Right kidney (tissue), 1 donor: ENCODE data around the gene MRPL51.
"Not testable (repeated sequence)": the region's sequence is repeated elsewhere in the genome, so short reads cannot be mapped to it uniquely, and the experiment has no call there.

Source experiments
- DNase-seq: peaks from one replicate; pipeline ENCODE4 v3.0.0-alpha.2; 2016

Gene MRPL51

DNA sequence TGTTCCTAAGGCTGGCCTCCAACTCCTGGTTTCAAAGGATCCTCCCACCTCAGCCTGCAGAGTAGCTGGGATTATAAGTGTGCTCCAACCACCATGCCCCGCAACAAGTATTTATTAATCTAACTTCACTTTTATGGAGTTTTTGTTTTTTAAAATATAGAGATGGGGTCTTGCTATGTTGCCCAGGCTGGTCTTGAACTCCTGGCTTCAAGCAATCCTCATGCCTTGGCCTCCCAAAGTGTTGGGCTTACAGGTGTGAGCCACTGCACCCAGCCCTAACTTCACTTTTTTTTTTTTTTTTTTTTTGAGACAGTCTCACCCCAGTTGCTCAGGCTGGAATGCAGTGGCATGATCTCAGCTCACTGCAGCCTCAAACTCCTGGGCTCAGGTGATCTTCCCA is 2.4 kb downstream of the MRPL51 start:
- not testable (repeated sequence) for DNase-seq

- no peak for DNase-seq
These were observed 3.6 kb downstream of the MRPL51 start for GRCh38 chr12:6489449-6489848.

DNA sequence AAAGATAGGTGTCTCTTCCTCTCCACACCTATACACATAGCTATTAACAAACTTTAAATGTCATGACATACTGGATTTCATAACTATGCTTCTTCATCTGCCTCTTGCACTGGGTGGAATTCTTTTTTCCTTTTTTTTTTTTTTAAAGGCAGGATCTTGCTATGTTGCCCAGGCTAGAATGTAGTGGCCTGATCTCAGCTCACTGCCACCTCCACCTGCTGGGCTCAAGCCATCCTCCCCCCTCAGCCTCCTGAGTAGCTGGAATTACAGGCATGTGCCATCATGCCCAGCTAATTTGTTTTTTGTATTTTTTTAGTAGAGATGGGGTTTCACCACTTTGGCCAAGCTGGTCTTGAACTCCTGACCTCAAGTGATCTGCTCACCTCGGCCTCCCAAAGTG is 4.8 kb downstream of the MRPL51 start:
- DNase-seq, result no peak

DNA sequence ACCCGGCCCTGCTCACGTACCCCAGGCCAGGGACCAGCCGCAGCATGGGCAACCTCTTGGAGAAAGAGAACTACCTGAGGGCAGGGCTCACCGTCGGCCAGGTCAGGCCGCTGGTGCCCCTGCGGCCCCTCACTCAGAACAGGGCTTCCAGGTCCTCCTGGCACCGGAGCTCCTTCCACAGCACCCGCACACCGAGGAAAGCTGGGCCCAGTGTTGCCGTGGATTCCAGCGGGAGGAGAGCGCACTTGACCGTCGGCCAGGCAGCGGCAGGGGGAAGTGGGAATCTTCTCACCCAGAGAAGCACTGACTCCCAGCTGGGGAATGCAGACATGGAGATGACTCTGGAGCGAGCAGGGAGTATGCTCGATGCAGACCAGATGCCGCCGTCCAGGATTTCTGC is 14.6 kb downstream of the MRPL51 start:
- no peak for DNase-seq

- not testable (repeated sequence) for DNase-seq
These were observed 15.3 kb downstream of the MRPL51 start for GRCh38 chr12:6477601-6478377.

- DNase-seq, result no peak
These were observed 16.6 kb downstream of the MRPL51 start for GRCh38 chr12:6476489-6476888.

DNA sequence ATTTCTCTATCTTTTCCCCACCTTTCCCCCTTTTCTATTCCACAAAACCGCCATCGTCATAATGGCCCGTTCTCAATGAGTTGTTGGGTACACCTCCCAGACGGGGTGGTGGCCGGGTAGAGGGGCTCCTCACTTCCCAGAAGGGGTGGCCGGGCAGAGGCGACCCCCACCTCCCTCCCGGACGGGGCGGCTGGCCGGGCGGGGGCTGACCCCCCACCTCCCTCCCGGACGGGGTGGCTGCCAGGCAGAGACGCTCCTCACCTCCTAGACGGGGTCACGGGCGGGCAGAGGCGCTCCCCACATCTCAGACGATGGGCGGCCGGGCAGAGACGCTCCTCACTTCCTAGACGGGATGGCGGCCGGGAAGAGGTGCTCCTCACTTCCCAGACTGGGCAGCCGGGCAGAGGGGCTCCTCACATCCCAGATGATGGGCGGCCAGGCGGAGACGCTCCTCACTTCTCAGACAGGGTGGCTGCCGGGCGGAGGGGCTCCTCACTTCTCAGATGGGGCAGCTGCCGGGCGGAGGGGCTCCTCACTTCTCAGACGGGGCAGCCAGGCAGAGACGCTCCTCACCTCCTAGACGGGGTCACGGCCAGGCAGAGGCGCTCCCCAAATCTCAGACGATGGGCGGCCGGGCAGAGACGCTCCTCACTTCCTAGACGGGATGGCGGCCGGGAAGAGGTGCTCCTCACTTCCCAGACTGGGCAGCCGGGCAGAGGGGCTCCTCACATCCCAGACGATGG is 17.7 kb downstream of the MRPL51 start:
- not testable (repeated sequence) for DNase-seq

GRCh38 chr12:6472491-6472890 is 20.6 kb downstream of the MRPL51 start:
- no peak for DNase-seq

- no peak for DNase-seq
These were observed 21.1 kb downstream of the MRPL51 start for GRCh38 chr12:6471989-6472360.

DNA sequence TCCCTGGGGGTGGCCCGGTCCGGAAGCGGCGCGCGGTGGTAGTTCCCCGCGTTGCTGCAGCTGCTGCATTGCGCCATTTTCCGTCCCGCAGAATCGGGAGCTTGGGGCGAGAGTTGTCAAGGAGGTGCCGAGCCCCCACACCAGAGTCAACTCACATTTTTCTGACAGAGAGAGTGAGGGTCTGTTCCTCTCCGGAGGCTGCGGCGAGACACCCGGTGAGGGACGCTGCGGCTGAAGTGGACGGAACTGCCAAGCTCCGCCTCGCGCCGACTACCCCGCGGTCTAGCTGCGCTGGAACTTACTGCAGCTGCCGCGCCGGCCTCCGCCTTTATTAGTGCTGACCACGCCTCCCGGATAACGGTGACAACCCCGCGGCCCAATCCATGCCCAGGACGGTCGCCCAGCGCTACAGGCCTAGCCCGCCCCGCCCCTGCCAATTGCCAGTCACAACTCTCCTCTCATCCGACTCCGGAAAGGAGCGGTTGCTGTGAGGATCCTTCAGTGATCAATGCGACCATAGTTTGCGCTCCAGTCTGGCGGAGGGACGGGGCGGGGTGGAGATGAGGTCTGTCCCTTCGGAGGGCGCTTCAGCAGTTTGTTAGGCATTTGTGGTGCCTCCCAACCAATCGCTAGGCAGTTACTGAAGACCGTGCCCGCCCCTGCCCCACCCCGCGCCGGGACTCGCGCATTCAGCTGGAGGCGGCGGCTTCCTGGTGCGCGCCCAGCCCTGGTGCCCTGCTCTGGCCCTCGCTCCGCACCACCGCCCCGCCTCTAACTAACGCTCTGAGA is 22.5 kb downstream of the MRPL51 start, which contains the start of gene VAMP1:
Gene VAMP1 (minus strand): TSS at position 303 of the 789 bp plus-strand sequence. CDS start 146 bp downstream, at position 157.
- peak; percentile 99 for DNase-seq

DNA sequence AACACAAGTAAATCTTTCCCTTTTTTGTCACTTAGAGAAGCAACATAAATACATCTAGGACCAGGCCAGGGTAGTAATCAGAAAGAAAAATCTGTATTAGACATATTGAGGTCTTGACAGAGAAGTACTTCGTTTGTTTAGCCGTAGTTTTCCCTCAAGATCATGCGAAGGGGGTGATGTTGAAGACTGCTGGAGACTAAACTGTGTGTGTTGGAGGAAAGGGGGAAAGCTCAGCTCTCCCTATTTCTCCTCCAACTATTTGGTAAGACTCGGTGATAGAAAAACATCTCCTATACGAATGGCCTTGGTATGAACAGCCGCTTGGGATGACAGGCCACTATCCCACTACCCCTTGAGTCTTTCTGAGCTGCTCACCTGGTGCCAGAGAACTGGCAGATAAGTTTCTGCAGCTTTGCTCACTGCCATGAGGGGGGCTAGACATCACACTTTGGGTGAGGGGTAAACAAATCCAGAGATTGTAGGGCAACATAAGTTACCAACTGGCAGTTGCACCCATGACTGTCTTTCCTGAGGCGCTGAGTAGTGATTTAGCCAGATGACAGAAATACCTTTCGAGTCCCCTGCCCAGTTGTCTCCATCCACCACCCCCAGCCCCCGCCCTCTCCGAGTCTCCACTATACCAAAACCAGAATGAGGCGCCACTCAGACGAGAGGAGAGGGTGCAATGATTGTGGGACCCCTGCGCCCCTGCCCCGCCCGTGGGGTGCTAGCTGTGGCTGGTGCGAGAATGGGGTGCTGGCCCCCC is 23.3 kb downstream of the MRPL51 start:
- DNase-seq, result peak; percentile 17

DNA sequence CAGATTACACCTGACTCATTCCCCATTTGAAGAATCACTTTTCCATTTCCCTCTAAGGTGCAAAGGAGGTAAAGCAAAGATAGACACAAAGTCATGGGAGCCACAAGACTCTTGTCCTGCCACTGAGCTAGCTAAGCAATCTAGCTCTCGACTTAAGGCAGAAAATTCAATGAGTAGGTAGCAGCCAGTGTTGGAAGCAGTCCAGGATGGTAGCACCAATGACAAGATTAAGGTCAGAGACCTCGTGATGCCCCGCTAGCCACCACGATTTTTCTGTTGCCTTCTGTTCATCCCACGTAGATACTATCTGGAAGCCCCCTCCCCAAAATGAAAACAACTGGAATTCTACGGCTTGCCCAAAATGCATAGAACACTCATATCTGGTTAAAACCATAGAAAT is 24.0 kb downstream of the MRPL51 start:
- no peak for DNase-seq

DNA sequence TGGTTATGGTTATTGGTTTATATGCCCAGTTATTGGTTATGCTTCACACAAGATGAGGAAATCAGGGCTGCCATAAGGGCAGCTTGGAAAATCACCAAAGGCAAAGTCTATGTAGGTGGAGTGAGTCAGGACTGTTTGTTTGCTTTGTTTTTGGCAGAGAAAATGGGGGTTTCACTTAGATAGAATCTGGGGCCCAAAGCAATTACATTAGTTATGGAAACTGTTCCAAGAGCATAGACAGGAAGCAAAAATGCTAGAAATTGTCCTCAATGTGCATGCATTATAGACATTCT is 24.8 kb downstream of the MRPL51 start:
- DNase-seq, result no peak

DNA sequence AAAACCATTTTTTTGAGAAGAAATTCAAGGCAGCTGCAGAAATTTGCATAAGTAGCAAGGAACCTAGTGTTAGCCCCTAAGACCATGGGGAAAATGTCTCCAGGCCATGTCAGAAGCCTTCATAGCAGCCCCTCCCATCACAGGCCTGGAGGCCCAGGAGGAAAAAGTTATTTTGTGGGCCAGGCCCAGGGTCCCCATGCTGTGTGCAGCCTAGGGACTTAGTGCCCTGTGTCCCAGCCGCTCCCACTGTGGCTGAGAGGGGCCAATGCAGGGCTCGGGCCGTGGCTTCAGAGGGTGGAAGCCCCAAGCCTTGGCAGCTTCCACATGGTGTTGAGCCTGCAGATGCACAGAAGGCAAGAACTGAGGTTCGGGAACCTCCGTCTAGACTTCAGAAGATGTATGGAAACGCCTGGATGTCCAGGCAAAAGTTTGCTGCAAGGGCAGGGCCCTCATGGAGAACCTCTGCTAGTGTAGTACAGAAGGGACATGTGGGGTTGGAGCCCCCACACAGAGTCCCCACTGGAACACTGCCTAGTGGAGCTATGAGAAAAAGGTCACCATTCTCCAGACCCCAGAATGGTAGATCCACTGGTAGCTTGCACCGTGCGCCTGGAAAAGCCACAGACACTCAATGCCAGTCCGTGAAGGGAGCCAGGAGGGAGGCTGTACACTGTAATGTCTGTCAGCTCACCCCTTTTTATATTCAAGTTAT is 25.3 kb downstream of the MRPL51 start:
- DNase-seq, result not testable (repeated sequence)

GRCh38 chr12:6466751-6467150 is 26.3 kb downstream of the MRPL51 start:
- not testable (repeated sequence) for DNase-seq

GRCh38 chr12:6466184-6466573 is 26.9 kb downstream of the MRPL51 start:
- no peak for DNase-seq

- peak; percentile 37 for DNase-seq
These were observed 27.4 kb downstream of the MRPL51 start for GRCh38 chr12:6465467-6466183.

GRCh38 chr12:6464531-6464930 is 28.5 kb downstream of the MRPL51 start:
- DNase-seq, result no peak

- no peak for DNase-seq
These were observed 29.2 kb downstream of the MRPL51 start for GRCh38 chr12:6463858-6464257.

DNA sequence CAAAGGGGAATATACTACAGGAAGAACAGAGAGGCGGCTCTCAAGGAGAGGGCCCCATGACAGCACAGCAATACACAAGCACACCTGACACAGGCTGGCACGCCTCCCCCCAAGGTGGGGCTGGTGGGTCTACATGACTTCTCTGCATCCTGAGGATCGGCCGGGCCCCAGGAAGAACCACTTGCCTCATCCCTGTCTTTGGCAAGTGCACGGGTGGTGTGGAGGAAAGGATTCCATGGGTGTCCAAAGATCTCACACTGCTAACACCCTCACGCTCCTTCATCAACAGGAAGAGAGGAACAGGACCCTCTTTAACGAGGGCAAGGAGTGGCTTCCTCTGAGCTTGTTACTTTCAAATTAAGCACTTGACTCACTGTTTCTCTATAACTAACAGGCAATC is 29.8 kb downstream of the MRPL51 start:
- no peak for DNase-seq
